Cardiac muscle cell (in vitro differentiated cells and primary cell): ENCODE data around the gene PFDN1. TPM values are rescaled to one million over a fixed set of nuclear protein-coding genes. Genes with fewer than 3 reads are reported as not detected.

Source experiments
- DNase-seq, 2 donors: peaks; one replicate each; pipeline versions ENCODE4 v3.0.0 to v3.0.0-alpha.2; 2010 to 2017; ENCODE audit warnings: low read depth in 1 of 2, low spot score in 1 of 2
- H3K27ac ChIP-seq: fragments of 200-600 bp; sonication (generic); 2 replicates; pipeline ENCODE4 v1.5.1; 2016
- H3K27me3 ChIP-seq: fragments of 200-600 bp; sonication (generic); 2 replicates; pipeline ENCODE4 v1.6.0; 2016; ENCODE audit warnings: control low read depth
- H3K36me3 ChIP-seq: fragments of 200-600 bp; sonication (generic); 2 replicates; pipeline ENCODE4 v1.5.1; 2016; ENCODE audit warnings: control low read depth
- H3K4me1 ChIP-seq: fragments of 200-600 bp; sonication (generic); 2 replicates; pipeline ENCODE4 v1.8.1; 2017; ENCODE audit warnings: low read depth, mild to moderate bottlenecking, mixed run types
- H3K4me3 ChIP-seq: fragments of 200-600 bp; sonication (generic); 2 replicates; pipeline ENCODE4 v1.5.1; 2016; ENCODE audit warnings: mild to moderate bottlenecking
- H3K9me3 ChIP-seq: fragments of 200-600 bp; sonication (generic); 2 replicates; pipeline ENCODE4 v1.5.1; 2017; ENCODE audit warnings: low read depth, mild to moderate bottlenecking, control low read depth
- polyA plus RNA-seq: library from polyadenylated mRNA; unstranded; fragments of >200 nt; fragmentation: Nextera tagmentation; extraction: Ambion mirVana; gene quantifications from 2 replicates; pipeline ENCODE4 v1.2.1, GENCODE V29; 2016
- total RNA-seq: library from RNA; depleted of rRNA; stranded (reverse); fragments of >200 nt; gene quantifications from 2 replicates; pipeline ENCODE4 v1.2.3, GENCODE V29; 2016
- TF ChIP-seq, protein P1 (sequence below): IDR thresholded peaks from 2 replicates; pipeline ENCODE4 v1.5.1; 2012; ENCODE audit warnings: low read depth, mild to moderate bottlenecking, low read length

The PFDN1 gene
- total and polyA plus RNA-seq, 2 experiments from 2014 or later: 129 to 139 TPM

DNA sequence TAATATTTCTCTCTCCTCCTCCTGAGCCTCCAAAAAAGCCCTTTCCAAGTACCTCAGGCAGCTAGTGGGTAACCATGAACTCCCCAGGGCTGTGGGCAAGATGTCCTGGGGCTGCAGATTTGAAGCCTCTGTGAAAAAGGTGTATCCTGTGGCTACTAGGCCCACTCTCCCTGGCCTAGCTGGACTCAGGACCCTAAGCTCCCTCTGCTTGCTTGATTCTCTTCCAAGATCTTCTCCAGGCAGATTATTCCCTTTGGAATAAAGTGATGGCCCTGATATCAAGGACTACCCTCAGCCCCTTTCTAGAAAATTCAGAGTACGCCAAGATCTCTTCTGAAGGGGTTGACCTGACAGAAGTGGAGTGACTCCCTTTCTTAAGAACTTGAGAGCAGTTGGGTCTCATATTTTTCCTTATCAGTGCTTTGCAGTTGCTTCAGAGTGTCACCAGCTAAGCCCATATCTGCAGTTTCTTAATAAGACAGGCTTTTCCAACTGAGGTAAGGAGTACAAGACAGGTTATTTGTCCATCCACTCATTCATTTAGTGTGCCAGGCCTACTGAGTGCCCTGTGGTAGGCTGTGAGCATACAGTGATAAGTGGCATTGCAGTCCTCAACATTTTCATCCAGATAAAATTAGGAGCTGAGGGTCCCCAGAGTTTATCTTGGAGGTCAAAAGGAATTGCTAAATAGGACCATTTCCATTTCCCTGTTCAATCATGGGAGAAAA is 85.4 kb downstream of the PFDN1 start:
- H3K27ac ChIP-seq: peak overlapping the region; percentile 62

DNA sequence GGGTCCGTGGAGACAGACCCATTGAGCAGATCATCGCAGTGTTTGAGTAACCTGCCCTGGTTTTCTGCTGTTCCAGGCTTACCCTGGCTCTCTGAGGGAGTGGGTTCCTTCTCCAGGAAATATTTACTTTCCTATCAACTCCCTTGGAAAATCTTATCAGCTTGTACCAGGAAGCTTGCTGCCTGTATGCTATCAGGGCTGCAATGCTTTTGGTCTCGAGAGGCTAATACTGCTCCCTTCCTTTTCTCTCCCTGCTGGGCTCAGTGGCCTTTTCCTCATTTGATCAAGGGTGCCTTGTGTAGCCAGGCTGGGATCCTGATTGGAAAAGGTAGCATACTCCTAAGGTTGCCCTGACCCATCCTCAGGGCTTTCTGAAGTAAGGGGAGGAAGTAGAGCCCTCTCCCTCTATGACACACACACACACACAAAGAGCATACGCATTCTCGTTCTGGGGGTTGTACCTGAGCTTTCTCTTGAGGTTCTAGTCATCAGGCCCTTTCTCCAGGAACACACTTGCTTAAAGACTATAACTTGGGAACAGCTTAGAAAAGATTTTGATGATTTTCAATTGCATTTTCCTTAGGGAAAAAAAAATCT is 86.3 kb downstream of the PFDN1 start:
- no peaks in the 10 kb centered on the region for H3K9me3 ChIP-seq
- H3K36me3 ChIP-seq: no peaks in the 10 kb centered on the region
- TF ChIP-seq, protein P1, sequence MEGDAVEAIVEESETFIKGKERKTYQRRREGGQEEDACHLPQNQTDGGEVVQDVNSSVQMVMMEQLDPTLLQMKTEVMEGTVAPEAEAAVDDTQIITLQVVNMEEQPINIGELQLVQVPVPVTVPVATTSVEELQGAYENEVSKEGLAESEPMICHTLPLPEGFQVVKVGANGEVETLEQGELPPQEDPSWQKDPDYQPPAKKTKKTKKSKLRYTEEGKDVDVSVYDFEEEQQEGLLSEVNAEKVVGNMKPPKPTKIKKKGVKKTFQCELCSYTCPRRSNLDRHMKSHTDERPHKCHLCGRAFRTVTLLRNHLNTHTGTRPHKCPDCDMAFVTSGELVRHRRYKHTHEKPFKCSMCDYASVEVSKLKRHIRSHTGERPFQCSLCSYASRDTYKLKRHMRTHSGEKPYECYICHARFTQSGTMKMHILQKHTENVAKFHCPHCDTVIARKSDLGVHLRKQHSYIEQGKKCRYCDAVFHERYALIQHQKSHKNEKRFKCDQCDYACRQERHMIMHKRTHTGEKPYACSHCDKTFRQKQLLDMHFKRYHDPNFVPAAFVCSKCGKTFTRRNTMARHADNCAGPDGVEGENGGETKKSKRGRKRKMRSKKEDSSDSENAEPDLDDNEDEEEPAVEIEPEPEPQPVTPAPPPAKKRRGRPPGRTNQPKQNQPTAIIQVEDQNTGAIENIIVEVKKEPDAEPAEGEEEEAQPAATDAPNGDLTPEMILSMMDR: no peak
- H3K4me1 ChIP-seq: peaks cover 52% of the 10 kb centered on the region
- DNase-seq: peak in 1 of 2 donors; percentile 37
- H3K27me3 ChIP-seq: no peaks in the 10 kb centered on the region
- H3K4me3 ChIP-seq: no peak overlapping the region
- peak overlapping the region; percentile 40 for H3K27ac ChIP-seq

More for the DNA sequence above, 85.4 kb downstream of the PFDN1 start:
- TF ChIP-seq, protein P1: no peak
- DNase-seq: no peak
- Histone ChIP-seq H3K4me3 (no peak overlapping the region), H3K4me1 (peaks cover 54% of the 10 kb centered on the region), H3K9me3 (no peaks in the 10 kb centered on the region), H3K27me3 (no peaks in the 10 kb centered on the region), H3K36me3 (no peaks in the 10 kb centered on the region)

DNA sequence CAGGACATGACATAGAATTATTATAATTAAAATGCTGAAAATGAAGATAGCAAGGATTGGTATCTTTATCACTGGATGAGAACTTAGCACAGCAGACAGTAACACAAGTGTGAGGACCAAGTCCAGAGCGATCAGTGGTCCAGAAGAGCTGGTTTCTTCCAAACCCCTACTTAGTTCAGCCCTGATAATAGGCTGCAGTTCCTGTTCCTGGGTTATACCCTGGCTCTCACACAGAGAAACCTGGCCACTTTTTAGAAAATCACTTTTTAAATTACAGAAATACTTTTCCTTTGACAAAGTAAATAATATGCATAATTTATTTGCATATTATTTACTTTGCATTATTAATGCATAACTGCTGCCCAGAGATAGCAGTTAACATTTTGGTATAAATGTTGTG is 87.6 kb downstream of the PFDN1 start:
- no peak overlapping the region for H3K4me3 ChIP-seq
- no peak for DNase-seq
- no peaks in the 10 kb centered on the region for H3K36me3 ChIP-seq
- no peak overlapping the region for H3K27ac ChIP-seq
- no peaks in the 10 kb centered on the region for H3K27me3 ChIP-seq
- peaks cover 42% of the 10 kb centered on the region for H3K4me1 ChIP-seq
- TF ChIP-seq, protein P1: no peak
- H3K9me3 ChIP-seq: no peaks in the 10 kb centered on the region

DNA sequence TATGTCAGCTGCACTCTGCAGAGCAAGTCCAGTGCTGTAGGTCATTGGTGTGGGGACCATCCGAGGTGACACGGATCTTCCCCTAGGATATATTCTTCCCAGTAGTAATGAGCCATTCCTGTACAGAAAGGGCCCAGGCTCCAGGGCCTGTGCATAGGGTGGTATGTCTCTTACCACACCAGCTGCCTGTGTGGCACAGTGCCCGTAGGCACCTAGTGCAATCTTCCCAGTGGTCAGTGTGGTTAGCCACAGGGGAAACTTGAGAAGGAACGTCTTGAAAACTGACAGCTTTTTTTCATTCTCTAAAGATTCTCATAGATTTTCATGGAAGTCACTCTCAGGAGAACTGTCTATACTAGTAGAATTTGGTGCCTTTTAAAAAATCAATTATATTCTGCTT is 88.1 kb downstream of the PFDN1 start:
- no peaks in the 10 kb centered on the region for H3K27me3 ChIP-seq
- H3K27ac ChIP-seq: no peak overlapping the region
- peaks cover 38% of the 10 kb centered on the region for H3K4me1 ChIP-seq
- no peaks in the 10 kb centered on the region for H3K9me3 ChIP-seq
- H3K4me3 ChIP-seq: no peak overlapping the region
- no peaks in the 10 kb centered on the region for H3K36me3 ChIP-seq
- TF ChIP-seq, protein P1: no peak
- peak in 1 of 2 donors; percentile 84 for DNase-seq

DNA sequence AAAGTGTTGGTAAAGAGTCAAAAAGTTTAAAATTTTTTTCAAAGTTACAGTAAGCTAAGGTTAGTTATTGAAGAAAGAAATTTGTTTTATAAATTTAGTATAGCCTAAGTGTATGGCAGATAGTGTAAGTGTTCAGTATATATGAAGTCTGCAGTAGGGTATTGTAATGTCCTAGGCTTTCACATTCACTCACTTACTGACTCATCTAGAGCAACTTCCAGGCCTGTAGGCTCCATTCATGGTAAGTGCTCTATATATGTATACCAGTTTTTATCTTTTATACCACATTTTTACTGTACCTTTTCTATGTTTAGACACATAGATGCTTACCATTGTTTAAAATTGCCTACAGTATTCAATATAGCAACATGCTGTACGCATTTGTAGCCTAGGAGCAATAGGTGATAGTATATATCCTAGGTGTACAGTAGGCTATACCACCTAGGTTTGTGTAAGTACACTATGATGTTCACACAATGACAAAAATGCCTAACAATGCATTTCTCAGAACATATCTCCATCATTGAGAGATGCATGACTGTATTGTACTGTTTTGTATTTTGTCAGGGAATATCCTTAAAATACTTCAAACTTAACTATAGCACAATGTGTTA is 89.4 kb downstream of the PFDN1 start:
- TF ChIP-seq, protein P1: no peak
- H3K4me3 ChIP-seq: no peak overlapping the region
- DNase-seq: no peak
- H3K27ac ChIP-seq: no peak overlapping the region
- no peaks in the 10 kb centered on the region for H3K9me3 ChIP-seq
- no peaks in the 10 kb centered on the region for H3K27me3 ChIP-seq
- no peaks in the 10 kb centered on the region for H3K36me3 ChIP-seq
- peaks cover 28% of the 10 kb centered on the region for H3K4me1 ChIP-seq
